Neural cell (in vitro differentiated cells): Measurements from ENCODE around the gene SRP14.

Experiments used
- EP300 ChIP-seq: fragments of 450-650 bp; conservative IDR thresholded peaks from 2 replicates; pipeline ENCODE4 v1.6.1; 2014; ENCODE audit warnings: antibody characterized with exemption, mild to moderate bottlenecking, moderate library complexity; ENCODE audit not compliant: poor library complexity, severe bottlenecking
- EZH2 ChIP-seq: fragments of 200-600, 300-800 bp; shearing (Covaris generic), sonication (generic); IDR thresholded peaks from 2 replicates; pipeline ENCODE4 v1.6.1; 2014; ENCODE audit warnings: antibody characterized with exemption, low read length, borderline replicate concordance, mild to moderate bottlenecking; ENCODE audit not compliant: insufficient read depth, poor library complexity, severe bottlenecking
- MXI1 ChIP-seq: fragments of 450-650 bp; conservative IDR thresholded peaks from 2 replicates; pipeline ENCODE4 v1.6.1; 2014; ENCODE audit warnings: antibody characterized with exemption, mild to moderate bottlenecking; ENCODE audit not compliant: poor library complexity, severe bottlenecking
- POLR2AphosphoS5 ChIP-seq: IDR thresholded peaks from 2 replicates; pipeline ENCODE4 v1.6.1; 2012
- RAD21 ChIP-seq: fragments of 450-650 bp; conservative IDR thresholded peaks from 2 replicates; pipeline ENCODE4 v1.6.1; 2014; ENCODE audit warnings: antibody characterized with exemption, mild to moderate bottlenecking, moderate library complexity
- SMC3 ChIP-seq: fragments of 450-650 bp; conservative IDR thresholded peaks from 2 replicates; pipeline ENCODE4 v1.6.1; 2014; ENCODE audit warnings: antibody characterized with exemption, mild to moderate bottlenecking, moderate library complexity; ENCODE audit not compliant: poor library complexity
- TAF1 ChIP-seq: IDR thresholded peaks from 2 replicates; pipeline ENCODE4 v1.6.1; 2012; ENCODE audit warnings: low read depth
- TF ChIP-seq, protein P1 (sequence below): fragments of 450-650 bp; IDR thresholded peaks from 2 replicates; pipeline ENCODE4 v1.5.1; 2014; ENCODE audit warnings: antibody characterized with exemption, mild to moderate bottlenecking, moderate library complexity; ENCODE audit not compliant: poor library complexity, severe bottlenecking
- TF ChIP-seq, protein P2 (sequence below): IDR thresholded peaks from 2 replicates; pipeline ENCODE4 v1.6.1; 2012; ENCODE audit warnings: borderline replicate concordance

DNA sequence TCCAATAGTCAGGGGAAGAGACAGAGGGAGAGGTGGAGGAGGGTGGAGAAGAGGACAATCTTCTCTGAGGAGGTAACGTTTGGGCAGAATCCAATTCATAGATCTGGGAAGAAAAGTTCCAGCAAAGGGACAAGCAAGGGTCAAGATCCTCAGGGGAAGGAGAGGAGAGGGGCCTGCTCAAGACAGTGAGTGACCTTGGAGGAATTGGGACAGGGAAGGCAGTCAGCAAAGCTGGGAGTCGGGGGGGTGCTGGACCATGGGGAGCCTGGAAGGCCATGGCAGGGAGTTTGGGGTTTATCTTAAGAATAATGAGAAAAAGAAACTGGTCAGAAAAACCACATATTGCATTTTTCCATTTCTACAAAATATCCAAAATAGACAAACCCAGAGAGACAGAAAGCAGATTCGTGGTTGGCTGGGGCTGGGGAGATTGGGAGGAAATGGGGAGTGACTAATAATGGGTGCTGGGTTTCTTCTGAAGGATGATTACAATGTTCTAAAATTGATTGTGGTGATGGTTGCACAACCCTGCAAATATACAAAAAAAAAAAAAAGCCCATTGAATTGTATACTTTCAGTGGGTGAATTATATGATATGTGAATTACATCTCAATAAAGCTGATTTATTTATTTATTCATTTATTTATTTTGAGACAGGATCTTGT lies 19.6 kb upstream of the SRP14 start:
- TF ChIP-seq EP300, result no peak
- TF ChIP-seq, protein P1, sequence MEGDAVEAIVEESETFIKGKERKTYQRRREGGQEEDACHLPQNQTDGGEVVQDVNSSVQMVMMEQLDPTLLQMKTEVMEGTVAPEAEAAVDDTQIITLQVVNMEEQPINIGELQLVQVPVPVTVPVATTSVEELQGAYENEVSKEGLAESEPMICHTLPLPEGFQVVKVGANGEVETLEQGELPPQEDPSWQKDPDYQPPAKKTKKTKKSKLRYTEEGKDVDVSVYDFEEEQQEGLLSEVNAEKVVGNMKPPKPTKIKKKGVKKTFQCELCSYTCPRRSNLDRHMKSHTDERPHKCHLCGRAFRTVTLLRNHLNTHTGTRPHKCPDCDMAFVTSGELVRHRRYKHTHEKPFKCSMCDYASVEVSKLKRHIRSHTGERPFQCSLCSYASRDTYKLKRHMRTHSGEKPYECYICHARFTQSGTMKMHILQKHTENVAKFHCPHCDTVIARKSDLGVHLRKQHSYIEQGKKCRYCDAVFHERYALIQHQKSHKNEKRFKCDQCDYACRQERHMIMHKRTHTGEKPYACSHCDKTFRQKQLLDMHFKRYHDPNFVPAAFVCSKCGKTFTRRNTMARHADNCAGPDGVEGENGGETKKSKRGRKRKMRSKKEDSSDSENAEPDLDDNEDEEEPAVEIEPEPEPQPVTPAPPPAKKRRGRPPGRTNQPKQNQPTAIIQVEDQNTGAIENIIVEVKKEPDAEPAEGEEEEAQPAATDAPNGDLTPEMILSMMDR, result no peak
- no peak for TF ChIP-seq RAD21
- TF ChIP-seq EZH2, result no peak
- no peak for TF ChIP-seq POLR2AphosphoS5
- TF ChIP-seq SMC3, result no peak
- TF ChIP-seq, protein P2, sequence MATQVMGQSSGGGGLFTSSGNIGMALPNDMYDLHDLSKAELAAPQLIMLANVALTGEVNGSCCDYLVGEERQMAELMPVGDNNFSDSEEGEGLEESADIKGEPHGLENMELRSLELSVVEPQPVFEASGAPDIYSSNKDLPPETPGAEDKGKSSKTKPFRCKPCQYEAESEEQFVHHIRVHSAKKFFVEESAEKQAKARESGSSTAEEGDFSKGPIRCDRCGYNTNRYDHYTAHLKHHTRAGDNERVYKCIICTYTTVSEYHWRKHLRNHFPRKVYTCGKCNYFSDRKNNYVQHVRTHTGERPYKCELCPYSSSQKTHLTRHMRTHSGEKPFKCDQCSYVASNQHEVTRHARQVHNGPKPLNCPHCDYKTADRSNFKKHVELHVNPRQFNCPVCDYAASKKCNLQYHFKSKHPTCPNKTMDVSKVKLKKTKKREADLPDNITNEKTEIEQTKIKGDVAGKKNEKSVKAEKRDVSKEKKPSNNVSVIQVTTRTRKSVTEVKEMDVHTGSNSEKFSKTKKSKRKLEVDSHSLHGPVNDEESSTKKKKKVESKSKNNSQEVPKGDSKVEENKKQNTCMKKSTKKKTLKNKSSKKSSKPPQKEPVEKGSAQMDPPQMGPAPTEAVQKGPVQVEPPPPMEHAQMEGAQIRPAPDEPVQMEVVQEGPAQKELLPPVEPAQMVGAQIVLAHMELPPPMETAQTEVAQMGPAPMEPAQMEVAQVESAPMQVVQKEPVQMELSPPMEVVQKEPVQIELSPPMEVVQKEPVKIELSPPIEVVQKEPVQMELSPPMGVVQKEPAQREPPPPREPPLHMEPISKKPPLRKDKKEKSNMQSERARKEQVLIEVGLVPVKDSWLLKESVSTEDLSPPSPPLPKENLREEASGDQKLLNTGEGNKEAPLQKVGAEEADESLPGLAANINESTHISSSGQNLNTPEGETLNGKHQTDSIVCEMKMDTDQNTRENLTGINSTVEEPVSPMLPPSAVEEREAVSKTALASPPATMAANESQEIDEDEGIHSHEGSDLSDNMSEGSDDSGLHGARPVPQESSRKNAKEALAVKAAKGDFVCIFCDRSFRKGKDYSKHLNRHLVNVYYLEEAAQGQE, result no peak
- no peak for TF ChIP-seq MXI1
- TF ChIP-seq TAF1, result no peak
